B cell (primary cell): ENCODE measurements around the gene PRELID2. TPM values are rescaled to one million over a fixed set of nuclear protein-coding genes. Genes with fewer than 3 reads are reported as not detected.

Source experiments
- ATAC-seq: fragments of 200-7000 bp; cut with Tn5 transposase; one replicate; pipeline ENCODE4 v1.10.0; 2021; ENCODE audit warnings: low read depth, mild to moderate bottlenecking, moderate number of reproducible peaks, moderate library complexity
- CTCF ChIA-PET: fragments of 350-600 bp; sonication (Branson Sonifier 250); formaldehyde crosslinking; loops from one replicate; lab custom pipeline; 2021; ENCODE audit warnings: antibody characterized with exemption, inconsistent platforms; lab: Charles Lee
- POLR2A ChIA-PET: fragments of 350-600 bp; sonication (Branson Sonifier 250); formaldehyde crosslinking; loops from one replicate; lab custom pipeline; 2021; ENCODE audit warnings: antibody characterized with exemption; lab: Charles Lee
- DNase-seq: peaks from one replicate; pipeline ENCODE4 v3.0.0; 2013
- H2AFZ ChIP-seq: 2 replicates; pipeline ENCODE4 v1.6.1; 2012; ENCODE audit warnings: mild to moderate bottlenecking, low read depth, low read length; ENCODE audit not compliant: insufficient read depth, poor library complexity, severe bottlenecking
- H3K27ac ChIP-seq, 2 donors: 1 replicate in 1 of 2; 2 replicates in 1 of 2; pipeline ENCODE4 v1.5.1; 2012 to 2013; ENCODE audit warnings: low read length in 2 of 2, mild to moderate bottlenecking in 2 of 2, moderate library complexity in 1 of 2
- H3K27me3 ChIP-seq, 4 experiments: fragments of 200-600 bp in 1 of 4; sonication (generic) in 1 of 4; replicated peaks in 1 of 4; 1 replicate in 2 of 4; 2 replicates in 2 of 4; pipeline versions ENCODE4 v1.6.1 to v1.7.0; 2013 to 2016; ENCODE audit warnings: low read length in 3 of 4, mild to moderate bottlenecking in 2 of 4, mixed read lengths in 1 of 4, moderate library complexity in 1 of 4; ENCODE audit not compliant: insufficient read depth in 4 of 4, control insufficient read depth in 3 of 4; ENCODE audit errors: control extremely low read depth in 1 of 4
- H3K36me3 ChIP-seq, 2 experiments: replicated peaks in 1 of 2; 1 replicate in 1 of 2; 2 replicates in 1 of 2; pipeline versions ENCODE4 v1.6.1 to v1.7.1; 2013; ENCODE audit warnings: low read length in 1 of 2; ENCODE audit not compliant: insufficient read depth in 2 of 2, control insufficient read depth in 1 of 2; ENCODE audit errors: control extremely low read depth in 1 of 2, extremely low read depth in 1 of 2
- H3K4me1 ChIP-seq, 2 donors: fragments of 200-600 bp in 1 of 2; sonication (generic) in 1 of 2; 1 replicate in 1 of 2; 2 replicates in 1 of 2; pipeline versions ENCODE4 v1.5.1 to v1.6.1; 2013 to 2017; ENCODE audit warnings: low read length in 2 of 2; ENCODE audit not compliant: control insufficient read depth in 2 of 2, insufficient read depth in 2 of 2
- H3K4me2 ChIP-seq: replicated peaks from 2 replicates; pipeline ENCODE3; 2012; ENCODE audit warnings: mild to moderate bottlenecking, low read depth, low read length; ENCODE audit not compliant: poor library complexity, severe bottlenecking
- H3K4me3 ChIP-seq, 5 experiments: fragments of 200-600 bp in 1 of 5; sonication (generic) in 1 of 5; 1 replicate in 3 of 5; 2 replicates in 2 of 5; pipeline versions ENCODE4 v1.5.1 to v1.7.0; 2011 to 2016; ENCODE audit warnings: low read length in 4 of 5, mild to moderate bottlenecking in 4 of 5, low read depth in 2 of 5, control low read depth in 1 of 5, moderate library complexity in 1 of 5; ENCODE audit not compliant: insufficient read depth in 1 of 5; ENCODE audit errors: control extremely low read depth in 1 of 5, extremely low read depth in 1 of 5
- H3K79me2 ChIP-seq: fragments of 200-600 bp; sonication (generic); one replicate; pipeline ENCODE4 v1.6.0; 2016; ENCODE audit warnings: low read length; ENCODE audit not compliant: control insufficient read depth, insufficient read depth
- H3K9ac ChIP-seq: fragments of 200-600 bp; sonication (generic); 2 replicates; pipeline ENCODE4 v1.6.1; 2017; ENCODE audit warnings: mild to moderate bottlenecking, low read length, moderate library complexity
- H3K9me3 ChIP-seq, 3 donors: one replicate each; pipeline versions ENCODE4 v1.6.1 to v1.7.1; 2013; ENCODE audit warnings: low read length in 2 of 3; ENCODE audit not compliant: control insufficient read depth in 2 of 3, insufficient read depth in 1 of 3; ENCODE audit errors: control extremely low read depth in 1 of 3
- H4K20me1 ChIP-seq: 2 replicates; pipeline ENCODE4 v1.6.0; 2012; ENCODE audit warnings: mild to moderate bottlenecking, low read length; ENCODE audit not compliant: insufficient read depth, control insufficient read depth, poor library complexity, severe bottlenecking
- H3K27ac Mint-ChIP-seq: one replicate; pipeline ENCODE4 v1.8.0; 2021; ENCODE audit warnings: mixed read lengths
- H3K27me3 Mint-ChIP-seq: one replicate; pipeline ENCODE4 v1.8.0; 2021; ENCODE audit warnings: mixed read lengths
- H3K4me1 Mint-ChIP-seq: one replicate; pipeline ENCODE4 v1.8.0; 2021; ENCODE audit warnings: mixed read lengths
- H3K4me3 Mint-ChIP-seq: one replicate; pipeline ENCODE4 v1.8.0; 2021; ENCODE audit warnings: mixed read lengths
- H3K9me3 Mint-ChIP-seq: one replicate; pipeline ENCODE4 v1.8.0; 2022; ENCODE audit warnings: mixed read lengths; ENCODE audit not compliant: insufficient read depth
- EZH2 ChIP-seq: IDR thresholded peaks from 2 replicates; pipeline ENCODE4 v1.6.1; 2012; ENCODE audit warnings: borderline replicate concordance, low read depth, mild to moderate bottlenecking, moderate library complexity, low read length; ENCODE audit not compliant: insufficient read depth, poor library complexity, severe bottlenecking
- WGBS: methylation state at CpG from one replicate; pipeline ENCODE4 v1.1.5; 2013; ENCODE audit warnings: missing lambda C conversion rate; ENCODE audit not compliant: insufficient coverage; 5-methylcytosine and 5-hydroxymethylcytosine counted together
- intact Hi-C: fragments of 100-400 bp; cut with micrococcal nuclease; formaldehyde crosslinking; loops from one replicate; pipeline ENCODE4 v1.10.0; 2022
- polyA plus RNA-seq: library from polyadenylated mRNA; depleted of rRNA; stranded (reverse); fragments of >200 nt; gene quantifications from 2 replicates; pipeline ENCODE4 v1.2.3, GENCODE V29; 2012
- total RNA-seq, 2 donors: library from RNA; stranded (reverse); fragments of 120-200 nt in 1 of 2; gene quantifications; 1 replicate in 1 of 2; 2 replicates in 1 of 2; pipeline versions ENCODE4 v1.2.3 to v1.2.4, GENCODE V29; 2013 to 2022
- TF ChIP-seq, protein P1 (sequence below): fragments of 200-600 bp; IDR thresholded peaks from one replicate; pipeline ENCODE4 v1.8.0; 2022; ENCODE audit warnings: antibody characterized with exemption, mild to moderate bottlenecking

PRELID2 gene
- total and polyA plus RNA-seq, 2 donors (not counting 1 experiment from before 2014, with no cell fraction given), result 0.63 to 2.7 TPM

DNA sequence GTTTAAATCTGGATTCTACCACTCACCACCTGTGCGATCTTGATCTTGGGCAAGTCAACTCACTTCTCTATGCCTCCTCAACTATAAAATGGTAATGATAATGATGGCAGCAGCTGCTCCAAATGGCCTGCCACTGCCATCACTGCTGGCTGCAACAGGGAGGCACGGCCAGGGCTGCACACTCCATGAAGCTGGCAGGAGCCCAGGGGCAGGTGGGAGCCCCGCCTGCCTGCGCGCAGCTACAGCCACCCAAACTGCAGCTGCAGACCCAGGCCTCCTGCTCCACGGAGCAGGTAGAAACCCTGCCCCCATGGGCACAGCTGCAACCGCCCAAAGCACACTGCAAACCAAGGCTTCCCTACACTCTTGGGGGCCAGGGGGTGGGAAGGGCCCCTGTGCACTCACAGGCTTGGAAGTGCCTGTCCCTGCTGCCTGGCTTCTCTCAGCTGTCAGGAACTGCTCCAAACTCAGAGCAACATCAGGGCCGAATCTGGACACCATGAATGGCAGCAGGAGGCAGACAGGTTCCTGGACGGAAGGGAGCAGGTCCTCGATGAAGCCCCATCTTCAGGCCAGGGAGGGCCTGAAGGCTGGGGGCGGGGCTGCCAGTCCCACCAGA lies 57.6 kb downstream of the PRELID2 start:
- Histone ChIP-seq H2AFZ (no peak overlapping the region), H3K9ac (no peak overlapping the region), H3K4me3 (no peak overlapping the region), H3K9me3 (peaks cover 0 to 13% (median 0%) of the 10 kb centered on the region in 3 donors), H4K20me1 (no peaks in the 10 kb centered on the region), H3K27me3 (no peaks in the 10 kb centered on the region), H3K4me2 (no peak overlapping the region), H3K27ac (no peak overlapping the region), H3K79me2 (no peaks in the 10 kb centered on the region), H3K4me1 (no peaks in the 10 kb centered on the region), H3K36me3 (no peaks in the 10 kb centered on the region)
- TF ChIP-seq, protein P1, sequence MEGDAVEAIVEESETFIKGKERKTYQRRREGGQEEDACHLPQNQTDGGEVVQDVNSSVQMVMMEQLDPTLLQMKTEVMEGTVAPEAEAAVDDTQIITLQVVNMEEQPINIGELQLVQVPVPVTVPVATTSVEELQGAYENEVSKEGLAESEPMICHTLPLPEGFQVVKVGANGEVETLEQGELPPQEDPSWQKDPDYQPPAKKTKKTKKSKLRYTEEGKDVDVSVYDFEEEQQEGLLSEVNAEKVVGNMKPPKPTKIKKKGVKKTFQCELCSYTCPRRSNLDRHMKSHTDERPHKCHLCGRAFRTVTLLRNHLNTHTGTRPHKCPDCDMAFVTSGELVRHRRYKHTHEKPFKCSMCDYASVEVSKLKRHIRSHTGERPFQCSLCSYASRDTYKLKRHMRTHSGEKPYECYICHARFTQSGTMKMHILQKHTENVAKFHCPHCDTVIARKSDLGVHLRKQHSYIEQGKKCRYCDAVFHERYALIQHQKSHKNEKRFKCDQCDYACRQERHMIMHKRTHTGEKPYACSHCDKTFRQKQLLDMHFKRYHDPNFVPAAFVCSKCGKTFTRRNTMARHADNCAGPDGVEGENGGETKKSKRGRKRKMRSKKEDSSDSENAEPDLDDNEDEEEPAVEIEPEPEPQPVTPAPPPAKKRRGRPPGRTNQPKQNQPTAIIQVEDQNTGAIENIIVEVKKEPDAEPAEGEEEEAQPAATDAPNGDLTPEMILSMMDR, result no peak
- WGBS, result 95% methylated on average over 7 of the region's 11 CpGs
- DNase-seq (no peak), ATAC-seq (no peak)
- ChIA-PET CTCF (no interaction called here), POLR2A (no interaction called here)
- Mint-ChIP-seq H3K27ac (no peak overlapping the region), H3K27me3 (no peaks in the 10 kb centered on the region), H3K4me3 (no peak overlapping the region), H3K4me1 (no peaks in the 10 kb centered on the region), H3K9me3 (no peaks in the 10 kb centered on the region)
- intact Hi-C loops, result no loop called here

DNA sequence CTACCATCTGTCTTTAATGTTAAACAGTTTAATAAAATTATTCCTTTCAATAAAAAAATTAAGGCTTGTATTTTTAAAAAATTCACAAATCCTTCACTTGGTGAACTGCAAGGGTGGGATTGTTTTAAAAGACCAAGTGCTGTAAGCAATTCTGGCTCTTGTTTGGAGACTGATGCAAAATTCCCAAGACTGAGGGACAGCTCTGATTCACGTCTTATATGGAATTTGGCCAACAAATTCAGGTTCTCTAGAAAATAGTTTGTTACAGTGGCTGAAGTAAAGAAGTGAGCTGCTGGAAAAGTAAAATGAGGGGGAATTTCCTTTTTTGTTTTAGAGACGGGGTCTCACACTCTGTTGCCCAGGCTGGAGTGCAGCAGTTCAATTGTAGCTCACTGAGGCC lies 58.3 kb downstream of the PRELID2 start:
- no peak overlapping the region for H3K9ac ChIP-seq
- H3K4me1 Mint-ChIP-seq, result no peaks in the 10 kb centered on the region
- no peaks in the 10 kb centered on the region for H3K9me3 Mint-ChIP-seq
- H3K27me3 Mint-ChIP-seq, result no peaks in the 10 kb centered on the region
- H3K4me3 ChIP-seq, result no peak overlapping the region
- ChIA-PET CTCF (no interaction called here), POLR2A (no interaction called here)
- DNase-seq, result no peak
- H3K27ac Mint-ChIP-seq, result no peak overlapping the region
- H3K27ac ChIP-seq, result no peak overlapping the region
- H3K4me1 ChIP-seq, result no peaks in the 10 kb centered on the region
- no peak overlapping the region for H2AFZ ChIP-seq
- no peak for ATAC-seq
- no peaks in the 10 kb centered on the region for H4K20me1 ChIP-seq
- H3K9me3 ChIP-seq, result peaks cover 0 to 13% (median 0%) of the 10 kb centered on the region in 3 donors
- H3K36me3 ChIP-seq, result no peaks in the 10 kb centered on the region
- 95% methylated on average over 2 of the region's 2 CpGs for WGBS
- no peak overlapping the region for H3K4me3 Mint-ChIP-seq
- no peaks in the 10 kb centered on the region for H3K79me2 ChIP-seq
- intact Hi-C loops, result no loop called here
- no peak overlapping the region for H3K4me2 ChIP-seq
- no peak for TF ChIP-seq EZH2
- TF ChIP-seq, protein P1, result no peak
- H3K27me3 ChIP-seq, result no peaks in the 10 kb centered on the region
